K562 (cell line): ENCODE measurements around the gene MYO1A. TPM values are rescaled to one million over a fixed set of nuclear protein-coding genes. Genes with fewer than 3 reads are reported as not detected.

Experiments used
- ARNT ChIP-seq, 2 experiments: fragments of 450-650 bp; IDR thresholded peaks; 2 replicates each; pipeline ENCODE4 v1.6.1; 2016; ENCODE audit warnings: mild to moderate bottlenecking in 1 of 2
- BHLHE40 ChIP-seq: IDR thresholded peaks from 2 replicates; pipeline ENCODE4 v1.6.1; 2011; ENCODE audit warnings: low read length, improper control_type of control experiment
- BMI1 ChIP-seq: fragments of 150-350 bp; IDR thresholded peaks from 2 replicates; pipeline ENCODE4 v1.6.1; 2014; ENCODE audit warnings: low read length
- TRIM25 ChIP-seq: fragments of 450-650 bp; IDR thresholded peaks from 2 replicates; pipeline ENCODE4 v1.7.0; 2016; ENCODE audit warnings: borderline replicate concordance
- ZBTB40 ChIP-seq, 2 experiments: fragments of 450-650 bp in 1 of 2; sonication (generic) in 1 of 2; formaldehyde crosslinking in 1 of 2; IDR thresholded peaks; 2 replicates each; pipeline versions ENCODE4 v1.7.1 to v1.9.0; 2016 to 2022; ENCODE audit warnings: inconsistent platforms in 1 of 2, mild to moderate bottlenecking in 1 of 2, missing genetic modification reagents in 1 of 2
- ZNF146 ChIP-seq: IDR thresholded peaks from one replicate; pipeline ENCODE4 v1.6.1; 2018; ENCODE audit warnings: missing compliant biosample characterization; ENCODE audit not compliant: unreplicated experiment
- polyA plus RNA-seq, 8 experiments: library from polyadenylated mRNA; depleted of rRNA in 4 of 8; stranded (reverse) in 5 of 8; unstranded in 3 of 8; fragments of >200 nt; fragmentation: Nextera tagmentation in 2 of 8; fragmentation: Illumina TruSeq in 1 of 8; extraction: Ambion mirVana in 2 of 8; extraction: Trizol in 1 of 8; gene quantifications; 2 replicates each; pipeline versions ENCODE4 v1.2.1 to v1.2.3, GENCODE V29; 2011 to 2014; ENCODE audit warnings: inconsistent platforms in 1 of 8, missing spikeins in 1 of 8
- total RNA-seq, 7 experiments: library from RNA; depleted of rRNA in 6 of 7; stranded (reverse); fragments of >200 nt in 6 of 7; fragmentation: Illumina TruSeq in 2 of 7; extraction: Trizol in 2 of 7; gene quantifications; 2 replicates each; pipeline versions ENCODE4 v1.2.1 to v1.2.3, GENCODE V29; 2011 to 2021; ENCODE audit warnings: low replicate concordance in 1 of 7

MYO1A gene
- total and polyA plus RNA-seq, 9 of the 15 experiments (the other 6 are each of a cell fraction or from before 2014, with no cell fraction given), result 0.03 to 0.29 (median 0.14) TPM; not detected in 2

GRCh38 chr12:57096748-57097553 lies 47.0 kb upstream of the MYO1A start (continued):
- TF ChIP-seq ZBTB40 (IDR thresholded peaks at IDR 0.05) (no peak), ZBTB40 (CRISPR knock-in tag; IDR thresholded peaks at IDR 0.05) (no peak), BMI1 (no peak), TRIM25 (no peak), BHLHE40 (no peak), ARNT (IDR thresholded peaks at IDR 0.05) (no peak), ZNF146 (CRISPR knock-in tag) (no peak)
